ENCODE measurements around the gene NUP210.
"Not testable (repeated sequence)": the region's sequence is repeated elsewhere in the genome, so short reads cannot be mapped to it uniquely, and the experiment has no call there.

NUP210 gene

DNA sequence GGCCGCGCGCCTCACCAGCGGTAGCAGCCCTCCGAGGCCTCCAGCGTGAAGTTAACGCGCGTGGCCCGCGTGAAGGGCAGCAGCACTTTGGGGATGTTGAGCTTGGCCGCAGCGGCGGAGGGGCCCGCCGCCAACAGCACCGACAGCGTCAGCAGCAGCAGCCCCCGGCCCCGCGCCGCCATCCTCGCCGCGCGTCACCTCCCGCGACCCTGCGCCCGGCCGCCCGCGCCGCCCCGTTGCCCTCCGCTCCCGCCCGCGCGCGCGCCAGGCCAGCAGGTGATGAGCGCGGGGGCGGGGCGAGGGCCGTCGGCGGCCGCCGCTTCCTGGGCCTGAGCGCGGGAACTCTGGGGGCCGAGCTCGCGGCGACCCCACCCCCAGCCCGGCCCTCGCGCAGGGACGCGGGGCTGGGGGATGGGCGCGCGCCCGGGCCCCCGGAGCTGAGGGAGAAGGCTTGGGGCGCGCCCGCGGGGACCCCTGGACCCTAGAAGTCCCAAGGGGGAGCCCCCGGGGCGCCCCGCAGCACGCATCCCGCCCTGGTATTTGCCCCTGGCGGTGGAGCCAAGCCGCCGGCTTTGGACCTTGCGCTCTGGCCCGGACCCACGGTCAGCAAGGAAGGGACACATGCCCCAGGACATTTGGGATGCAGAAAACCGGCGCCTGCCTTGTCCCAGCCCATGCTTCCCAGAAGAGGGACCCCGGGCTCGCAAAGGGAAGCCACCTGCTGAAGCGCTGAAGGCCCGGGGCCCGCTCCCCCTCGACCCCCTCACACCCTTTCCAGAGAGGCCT, at the start of gene NUP210:
Gene NUP210 (minus strand): TSS at position 278 of the 786 bp plus-strand sequence. CDS start 96 bp downstream, at position 182.
- peak in 1 of 2 experiments; percentile 82 for DNase-seq

DNA sequence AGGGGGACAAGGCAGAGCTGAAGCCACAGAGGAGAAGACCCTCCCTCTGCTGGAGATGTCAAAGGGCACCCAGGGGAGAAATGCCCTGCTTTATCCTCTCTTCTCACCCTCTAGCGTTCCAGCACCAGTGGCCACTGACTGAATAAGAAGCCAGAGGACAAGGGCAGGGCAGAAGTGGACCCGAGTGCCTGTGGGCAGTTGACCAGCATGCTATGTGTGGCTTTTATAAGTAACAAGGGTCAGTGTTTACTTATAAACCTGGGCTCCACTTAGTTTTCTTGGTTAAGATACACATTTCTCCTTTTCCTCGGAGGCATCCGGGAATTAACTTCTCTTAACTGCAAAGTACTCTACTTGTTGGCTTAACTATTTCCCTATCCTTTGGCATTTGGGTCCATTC, 46.7 kb upstream of the NUP210 start:
- DNase-seq: no peak

DNA sequence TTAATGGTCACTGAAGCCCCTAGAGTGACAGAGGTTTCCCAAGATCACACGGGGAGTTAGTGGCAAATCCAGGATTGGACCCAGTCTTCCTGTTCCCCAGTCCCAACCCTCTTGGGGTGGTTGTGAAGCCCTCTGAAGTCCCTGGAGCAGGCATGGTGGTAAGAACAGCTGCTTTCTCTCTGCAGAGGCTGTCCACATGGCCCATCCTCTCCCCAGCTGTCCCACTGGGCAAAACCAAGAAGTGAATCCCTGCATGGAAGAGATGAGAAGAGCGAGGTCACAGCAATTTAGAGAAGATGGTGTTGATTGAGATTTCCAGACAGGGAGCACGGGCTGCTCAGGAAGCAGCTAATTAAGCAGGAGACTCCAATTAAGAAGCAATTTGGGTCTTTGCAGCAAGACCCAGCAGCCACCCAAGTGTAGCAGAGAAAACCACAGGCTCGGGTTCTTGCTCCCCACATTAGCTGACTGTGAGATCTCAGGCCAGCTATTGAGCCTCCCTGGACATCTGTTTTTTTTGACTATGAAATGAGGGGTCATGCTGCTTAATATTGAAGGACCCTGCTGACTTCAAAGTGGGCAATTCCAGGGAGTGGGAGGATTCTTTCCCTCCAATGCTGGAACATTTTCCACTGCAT, 45.2 kb upstream of the NUP210 start:
- no peak for DNase-seq

DNA sequence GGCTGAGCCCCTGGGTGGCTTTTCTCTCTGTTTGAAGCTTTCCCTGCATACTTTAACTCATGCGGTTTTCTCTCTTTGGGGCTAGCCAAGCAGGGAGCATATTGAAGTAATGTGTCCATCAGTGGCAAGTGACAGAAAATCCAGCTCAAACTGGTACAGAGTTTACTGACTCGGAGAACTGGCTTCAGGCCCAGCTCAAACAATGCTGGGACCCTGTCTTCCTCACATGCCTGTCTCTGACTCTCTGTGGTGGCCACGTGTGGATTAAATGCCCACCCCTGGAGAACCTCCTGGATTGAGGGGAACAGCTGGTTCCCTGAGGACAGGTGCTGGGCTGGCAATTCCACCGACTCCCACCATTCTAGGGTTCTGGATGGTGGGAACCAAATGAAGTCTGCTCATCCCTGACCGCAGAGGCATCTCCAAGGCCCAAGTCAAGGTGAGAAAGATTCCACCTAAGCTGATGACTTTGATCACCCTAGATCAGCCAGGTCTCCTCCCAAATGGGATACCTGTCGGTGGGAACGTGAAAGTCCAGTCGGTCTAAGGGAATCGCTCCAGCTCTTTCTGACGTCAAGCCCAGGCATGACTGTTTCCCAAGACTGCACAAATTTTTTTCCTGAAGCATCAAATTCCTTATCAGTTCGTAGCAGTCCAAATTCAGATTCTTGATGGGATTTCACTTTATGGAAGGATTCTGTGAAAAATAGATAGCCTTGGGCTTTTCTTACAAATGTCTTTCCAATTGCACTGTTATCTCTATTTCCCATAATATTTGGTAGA, 43.7 kb upstream of the NUP210 start:
- DNase-seq: no peak

DNA sequence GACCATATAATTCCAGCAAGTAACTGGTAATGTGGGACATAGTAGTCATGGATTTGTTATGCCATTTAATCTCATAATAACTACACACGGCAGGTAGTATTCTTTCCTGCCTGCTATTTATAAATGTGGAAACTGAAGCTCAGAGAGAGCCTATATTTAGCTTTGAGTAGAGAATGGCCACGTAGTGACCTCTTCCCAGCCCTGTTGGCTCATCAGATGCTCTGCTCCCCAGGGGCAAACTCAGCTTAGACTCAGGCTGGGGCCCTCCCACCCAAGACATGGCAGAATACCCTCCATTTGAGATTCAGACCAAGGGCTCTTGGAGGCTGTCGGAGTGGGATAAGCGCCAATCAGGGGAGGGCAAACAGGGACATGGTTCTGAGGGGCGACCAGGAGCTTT, 42.7 kb upstream of the NUP210 start:
- DNase-seq: no peak

DNA sequence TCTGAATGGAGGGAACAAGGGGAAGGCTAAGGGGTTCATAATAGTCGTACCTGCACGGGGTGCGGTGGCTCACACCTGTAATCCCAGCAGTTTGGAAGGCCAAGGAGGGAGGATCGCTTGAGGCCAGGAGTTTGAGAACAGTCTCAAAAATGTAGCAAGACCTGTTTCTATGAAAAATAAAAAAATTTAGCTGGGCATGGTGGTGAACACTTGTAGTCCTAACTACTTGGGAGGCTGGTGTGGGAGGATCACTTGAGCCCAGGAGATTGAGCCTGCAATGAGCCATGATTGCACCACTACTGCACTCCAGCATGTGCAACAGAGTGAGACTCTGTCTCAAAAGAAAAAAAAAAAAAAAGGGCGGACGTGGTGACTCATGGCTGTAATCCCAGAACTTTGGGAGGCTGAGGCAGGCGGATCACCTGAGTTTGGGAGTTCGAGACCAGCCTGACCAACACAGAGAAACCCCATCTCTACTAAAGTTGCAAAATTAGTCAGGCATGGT, 42.1 kb upstream of the NUP210 start:
- no peak for DNase-seq

DNA sequence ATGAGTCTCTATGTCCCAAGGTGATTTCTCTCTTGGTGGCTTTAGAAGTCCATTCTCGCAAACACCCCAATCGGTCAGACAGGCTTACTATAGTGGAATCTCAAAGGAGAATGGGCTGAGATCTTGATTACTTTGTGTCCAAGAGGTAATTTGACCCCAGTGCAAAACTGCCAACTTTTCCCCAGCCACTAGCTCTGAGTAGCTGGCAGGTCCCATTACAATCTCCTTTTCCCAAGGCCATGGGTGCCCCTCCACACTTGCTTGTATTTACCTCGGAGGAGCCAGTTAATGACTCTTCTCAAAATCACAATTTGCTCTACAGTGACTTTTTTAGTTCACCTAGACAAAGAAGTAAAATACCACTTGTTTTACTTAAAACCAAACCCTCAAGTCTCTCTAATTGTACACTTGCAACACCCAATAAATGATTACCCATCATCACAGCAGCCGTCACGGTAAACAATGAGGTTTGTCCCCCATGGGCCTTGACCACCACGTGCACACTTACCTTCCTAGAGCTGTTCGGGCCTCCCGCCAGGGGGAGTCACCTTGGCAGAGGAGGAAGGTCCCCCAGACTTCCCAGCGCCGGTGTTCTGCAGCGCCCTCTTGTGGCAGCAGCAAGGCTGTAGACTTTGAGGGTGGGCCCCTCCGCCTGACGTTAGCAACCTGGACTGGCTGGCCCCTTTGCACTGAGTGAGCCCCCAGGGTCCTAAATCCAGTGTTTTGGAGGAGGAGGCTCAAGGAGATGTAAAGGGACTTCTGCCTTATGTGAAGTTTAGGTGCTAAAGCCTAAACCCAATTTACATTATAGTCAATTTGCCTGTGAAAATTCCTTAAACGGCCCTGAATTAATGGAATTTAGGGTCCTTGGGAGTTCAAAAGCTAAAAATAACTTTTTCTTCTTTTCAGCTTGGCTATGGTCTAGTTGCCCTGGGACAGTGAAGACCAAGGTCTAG, 41.3 kb upstream of the NUP210 start:
- DNase-seq: peak; percentile 77 to 91

DNA sequence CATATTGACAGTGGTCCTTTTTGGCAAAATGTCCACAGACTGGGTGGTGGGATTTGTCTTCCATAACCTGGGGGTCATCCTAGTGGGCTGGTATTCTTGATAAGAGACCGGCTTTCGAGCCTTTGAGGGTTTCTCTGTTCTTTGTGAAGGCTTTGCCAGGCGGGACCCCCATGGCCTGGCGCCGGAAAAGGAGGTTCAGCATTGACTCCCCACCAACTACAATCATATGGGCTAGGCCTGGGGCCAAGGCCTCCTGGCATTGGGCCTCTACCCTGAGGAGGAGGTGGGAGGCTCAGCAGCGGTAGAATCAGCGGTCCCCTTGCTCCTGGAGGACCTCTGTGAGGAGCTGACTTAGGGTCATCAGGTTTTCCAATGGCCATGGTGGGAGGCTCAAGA, 40.2 kb upstream of the NUP210 start:
- no peak for DNase-seq

DNA sequence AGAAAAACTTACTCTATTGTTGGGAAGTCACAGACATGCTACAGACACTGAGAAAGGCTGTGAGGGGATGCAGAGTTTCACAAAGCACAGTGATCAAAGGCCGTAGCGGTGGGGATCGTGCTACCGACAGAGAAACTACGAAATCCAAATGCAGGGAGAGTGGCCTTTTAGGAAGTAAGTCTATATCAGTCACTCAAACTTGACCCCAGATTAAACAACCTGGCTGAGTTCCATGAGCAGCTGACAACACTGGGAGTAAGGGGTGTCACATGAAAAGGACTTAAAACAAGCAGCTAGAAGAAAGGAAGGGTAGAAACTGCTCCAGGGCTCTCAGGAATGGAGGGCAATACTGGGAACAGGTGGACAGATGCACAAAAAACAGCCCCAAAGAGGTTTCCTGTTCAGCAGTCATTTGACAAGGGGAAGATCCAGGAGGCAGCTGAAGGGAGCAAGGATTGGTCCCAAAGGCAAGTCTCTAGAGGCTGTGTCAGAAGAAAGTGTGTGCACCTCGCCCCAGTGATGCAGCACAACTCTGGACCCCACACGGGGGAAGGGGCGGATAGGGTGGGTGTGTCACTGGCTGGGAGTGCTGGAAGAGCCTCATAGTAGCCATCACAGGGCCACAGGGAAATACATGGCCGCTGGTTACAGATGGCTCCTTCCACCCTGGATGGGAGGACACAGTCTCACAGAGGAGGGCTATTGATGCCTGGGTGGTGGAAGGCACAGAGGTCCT, 39.7 kb upstream of the NUP210 start:
- no peak for DNase-seq

DNA sequence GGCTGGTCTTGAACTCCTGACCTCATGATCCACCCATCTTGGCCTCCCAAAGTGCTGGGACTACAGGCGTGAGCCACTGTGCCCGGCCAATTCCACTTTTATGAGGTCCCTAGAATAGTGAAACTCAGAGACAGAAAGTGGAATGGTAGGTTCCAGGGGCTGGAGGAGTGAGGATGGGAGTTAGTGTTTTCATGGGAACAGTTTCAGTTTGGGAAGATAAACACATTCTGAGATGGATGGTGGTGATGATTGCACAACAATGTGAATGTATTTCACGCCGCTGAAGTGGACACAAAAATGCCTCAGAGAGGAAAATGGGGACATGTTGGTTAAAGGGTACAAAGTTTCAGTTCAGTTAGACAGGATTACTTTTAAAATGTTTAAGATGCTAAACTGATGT, 37.5 kb upstream of the NUP210 start:
- DNase-seq: no peak

DNA sequence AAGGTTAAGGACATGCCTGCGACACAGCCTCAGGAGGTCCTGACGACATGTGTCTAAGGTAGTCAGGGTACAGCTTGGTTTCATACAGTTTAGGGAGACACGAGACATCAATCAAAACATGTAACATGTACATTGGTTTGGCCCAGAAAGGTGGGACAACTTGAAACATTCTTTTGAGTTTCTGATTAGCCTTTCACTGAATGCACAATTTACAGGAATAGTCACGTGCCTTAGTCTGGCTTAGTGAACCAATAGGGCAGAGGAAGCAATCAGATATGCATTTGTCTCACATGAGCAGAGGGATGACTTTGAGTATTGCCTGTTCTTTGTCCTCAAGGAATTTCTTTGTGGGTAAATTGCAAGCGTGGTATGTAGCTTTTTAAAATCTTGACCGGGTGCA, 35.5 kb upstream of the NUP210 start:
- DNase-seq: no peak

DNA sequence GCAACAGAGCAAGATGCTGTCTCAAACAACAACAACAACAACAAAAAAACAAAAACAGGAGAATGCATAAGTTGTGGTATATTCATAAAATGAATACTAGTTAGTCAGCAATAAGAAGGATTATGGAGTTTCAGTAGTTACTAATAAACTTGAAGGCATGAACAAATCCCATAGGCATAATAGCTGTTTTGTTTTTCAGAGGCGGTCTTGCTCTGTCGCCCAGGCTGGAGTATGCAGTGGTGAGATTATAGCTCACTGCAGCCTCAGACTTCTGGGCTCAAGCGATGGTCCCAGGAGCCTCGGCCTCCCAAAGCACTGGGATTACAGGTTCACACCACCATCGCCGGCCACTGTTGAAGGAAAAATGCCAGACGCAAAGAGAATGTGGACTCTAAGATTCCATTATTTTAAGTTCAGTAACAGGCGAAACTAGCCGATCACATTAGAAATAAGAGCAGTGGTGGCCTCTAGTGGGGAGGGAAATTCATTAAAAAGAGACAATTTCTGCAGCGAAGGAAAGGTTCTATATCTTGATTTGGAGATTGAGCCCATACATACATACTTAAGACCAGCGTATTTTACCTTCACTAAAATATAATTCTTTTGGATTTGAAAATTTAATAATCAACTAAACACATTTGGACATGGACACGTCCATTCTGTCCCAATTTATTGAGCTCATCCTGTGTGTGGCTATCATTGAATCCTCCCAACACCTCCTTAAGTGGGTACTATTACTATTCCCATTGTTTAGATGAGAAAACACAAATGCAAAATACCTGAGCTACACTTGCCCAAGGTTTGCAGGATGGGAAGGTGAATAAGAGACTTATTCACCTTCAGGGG, 32.6 kb upstream of the NUP210 start:
- peak; percentile 38 to 66 for DNase-seq

DNA sequence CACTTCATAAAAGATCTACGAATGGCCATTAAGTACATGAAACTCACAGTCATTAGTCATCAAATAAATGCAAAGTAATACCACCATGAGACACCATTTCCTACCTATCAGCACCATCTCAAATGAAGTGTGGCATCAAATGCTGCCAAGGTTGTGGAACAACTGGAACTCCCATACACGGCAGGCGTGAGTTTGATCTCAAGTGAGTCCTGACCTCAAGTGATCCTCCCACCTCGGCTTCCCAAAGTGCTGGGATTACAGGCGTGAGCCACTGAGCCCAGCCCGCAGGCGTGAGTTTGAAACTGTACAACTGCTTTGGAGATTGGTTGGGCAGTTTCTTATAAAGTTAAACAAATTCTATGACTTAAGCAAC, 31.2 kb upstream of the NUP210 start:
- DNase-seq: no peak

DNA sequence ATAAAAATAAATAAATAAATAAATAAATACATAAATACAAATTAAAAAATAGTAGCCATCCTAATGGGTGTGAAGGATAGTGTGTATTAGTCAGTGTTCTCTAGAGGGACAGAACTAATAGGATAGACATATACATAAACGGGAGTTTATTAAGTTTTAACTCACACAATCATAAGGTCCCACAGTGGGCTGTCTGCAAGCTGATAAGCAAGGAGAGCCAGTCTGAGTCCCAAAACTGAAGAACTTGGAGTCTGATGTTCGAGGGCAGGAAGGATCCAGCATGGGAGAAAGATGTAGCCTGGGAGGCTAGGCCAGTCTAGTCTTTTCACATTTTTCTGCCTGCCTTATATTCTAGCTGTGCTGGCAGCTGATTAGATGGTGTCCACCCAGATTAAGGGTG, 22.8 kb upstream of the NUP210 start:
- not testable (repeated sequence) for DNase-seq

DNA sequence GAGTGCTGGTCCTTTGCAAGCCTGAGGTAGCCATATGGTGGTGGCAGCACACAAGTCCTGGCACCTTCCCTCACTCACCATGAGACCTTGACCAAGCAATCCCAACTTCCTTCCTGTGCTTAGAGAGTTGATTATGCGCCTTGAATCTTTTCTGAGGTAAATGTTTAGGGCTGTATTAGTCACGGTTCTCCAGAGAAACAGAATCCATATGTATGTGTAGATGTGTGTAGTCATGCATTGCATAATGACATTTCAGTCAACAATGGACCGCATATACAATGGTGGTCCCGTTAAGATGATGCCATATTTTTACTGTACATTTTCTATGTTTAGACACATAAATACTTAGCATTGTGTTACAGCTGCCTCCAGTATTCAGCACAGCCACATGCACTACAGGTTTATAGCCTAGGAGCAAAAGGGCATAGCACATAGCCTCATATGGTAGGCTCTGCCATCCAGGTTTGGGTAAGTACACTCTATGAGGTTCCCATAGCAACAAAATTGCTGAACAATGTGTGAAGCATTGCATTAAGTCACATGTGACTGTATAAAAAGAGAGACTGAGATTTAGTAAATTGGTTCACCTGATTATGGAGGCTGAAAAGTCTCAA, 20.2 kb upstream of the NUP210 start:
- no peak for DNase-seq

DNA sequence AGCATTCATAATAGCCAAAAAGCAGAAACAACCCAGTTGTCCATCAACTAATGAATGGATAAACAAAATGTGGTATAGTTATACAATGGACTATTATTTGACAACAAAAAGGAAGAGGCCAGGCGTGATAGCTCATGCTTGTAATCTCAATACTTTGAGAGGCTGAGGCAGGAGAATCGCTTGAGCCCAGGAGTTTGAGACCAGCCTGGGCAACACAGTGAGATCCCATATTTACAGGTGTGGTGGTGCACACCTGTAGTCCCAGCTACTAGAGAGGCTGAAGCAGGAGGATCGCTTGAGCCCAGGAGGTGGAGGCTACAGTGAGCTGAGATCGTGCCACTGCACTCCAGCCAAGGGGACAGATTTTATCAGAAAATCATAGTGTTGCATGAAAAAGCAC, 16.1 kb upstream of the NUP210 start:
- DNase-seq: not testable (repeated sequence)

DNA sequence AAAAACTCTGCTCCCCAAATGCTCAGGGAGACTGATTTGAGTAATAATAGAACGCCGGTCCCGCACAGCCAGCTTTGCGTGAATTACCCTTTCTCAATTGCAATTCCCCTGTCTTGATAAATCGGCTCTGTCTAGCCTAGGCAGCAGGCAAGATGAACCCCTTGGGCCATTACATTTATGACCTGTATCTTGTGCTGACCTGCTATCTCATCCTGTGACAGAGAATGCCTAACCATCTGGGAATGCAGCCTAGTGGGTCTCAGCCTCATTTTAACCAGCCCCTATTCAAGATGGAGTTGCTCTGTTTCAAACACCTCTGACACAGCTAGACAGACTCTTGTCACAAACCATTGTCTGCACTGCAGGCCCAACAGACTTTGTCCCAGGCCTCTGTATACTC, 13.8 kb upstream of the NUP210 start:
- no peak for DNase-seq

DNA sequence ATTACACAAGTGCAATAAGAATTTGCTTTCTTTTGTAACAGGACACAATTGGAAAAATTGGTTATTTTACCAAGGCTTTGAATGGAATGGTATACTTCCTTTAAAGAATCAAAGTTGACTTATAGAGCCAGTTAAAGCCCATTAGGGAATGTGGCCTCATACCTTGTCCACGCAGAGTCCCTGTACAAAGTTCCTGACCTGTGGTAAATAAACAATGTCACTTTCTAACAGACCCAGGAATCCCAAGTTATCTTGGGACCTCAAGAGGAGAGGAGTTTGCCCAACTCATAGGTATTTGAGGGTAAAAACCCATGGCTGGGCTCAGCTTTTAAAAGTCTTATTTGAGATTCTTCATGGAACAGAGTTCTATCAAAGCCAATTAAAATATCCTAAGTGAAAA, 12.0 kb upstream of the NUP210 start:
- DNase-seq: no peak

DNA sequence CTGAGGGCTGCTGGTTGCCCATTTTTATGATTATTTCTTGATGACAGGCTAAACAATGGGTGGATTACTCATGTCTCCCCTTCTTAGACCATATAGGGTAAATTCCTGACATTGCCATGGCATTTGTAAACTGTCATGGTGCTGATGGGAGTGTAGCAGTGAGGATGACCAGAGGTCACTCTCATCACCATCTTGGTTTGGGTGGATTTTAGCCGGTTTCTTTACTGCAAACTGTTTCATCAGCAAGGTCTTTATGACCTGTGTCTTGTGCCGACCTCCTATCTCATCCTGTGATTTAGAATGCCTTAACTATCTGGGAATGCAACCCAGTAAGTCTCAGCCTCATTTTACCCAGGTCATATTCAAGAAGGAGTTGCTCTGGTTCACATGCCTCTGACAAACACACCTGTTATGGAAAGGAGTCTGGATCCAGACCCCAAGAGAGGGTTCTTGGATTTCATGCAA, 10.3 kb upstream of the NUP210 start:
- not testable (repeated sequence) for DNase-seq

DNA sequence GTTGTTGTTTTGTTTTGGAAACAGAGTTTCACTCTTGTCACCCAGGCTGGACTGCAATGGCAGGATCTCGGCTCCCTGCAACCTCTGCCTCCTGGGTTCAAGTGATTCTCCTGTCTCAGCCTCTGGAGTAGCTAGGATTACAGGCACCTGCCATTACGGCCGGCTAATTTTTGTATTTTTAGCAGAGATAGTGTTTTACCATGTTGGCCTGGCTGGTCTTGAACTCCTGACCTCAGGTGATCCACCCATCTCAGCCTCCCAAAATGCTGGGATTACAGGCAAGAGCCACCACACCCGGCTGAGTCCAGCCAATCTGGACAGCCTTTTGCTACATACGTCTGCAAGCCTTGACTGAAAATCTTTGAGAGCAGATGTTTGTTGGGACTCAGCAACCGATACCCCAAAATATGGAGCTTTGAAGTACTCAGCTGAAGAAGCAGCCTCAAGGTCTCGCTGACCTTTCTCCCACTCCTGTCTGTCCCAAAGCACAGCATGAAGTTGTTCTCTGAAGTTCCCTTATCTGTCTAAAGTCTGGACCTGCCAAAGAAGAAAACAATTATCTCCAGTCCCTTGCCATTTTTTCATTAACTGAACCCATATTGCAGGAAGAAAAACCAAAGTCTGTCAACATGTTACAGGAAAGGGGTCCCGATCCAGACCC, 9.6 kb upstream of the NUP210 start:
- DNase-seq: no peak

All from NCI-H526 (cell line).